Ovary (tissue), 3 donors: Measurements from ENCODE around the gene CYTH1.

ENCODE experiments used
- EP300 ChIP-seq: sonication (generic); formaldehyde crosslinking; IDR thresholded peaks from one replicate; pipeline ENCODE4 v1.6.1; 2017; ENCODE audit warnings: antibody characterized with exemption
- TF ChIP-seq, protein P1 (sequence below), 3 donors: fragments of 450-650 bp in 2 of 3; fragments of 200-600 bp in 1 of 3; IDR thresholded peaks; one replicate each; pipeline versions ENCODE4 v1.5.1 to v1.8.0; 2016 to 2022; ENCODE audit warnings: antibody characterized with exemption in 3 of 3, mild to moderate bottlenecking in 1 of 3
- donor health status: DM: no; HTN: no; CAD: no.

GRCh38 chr17:78800132-78800931 lies 18.3 kb upstream of the CYTH1 start:
- TF ChIP-seq, protein P1, sequence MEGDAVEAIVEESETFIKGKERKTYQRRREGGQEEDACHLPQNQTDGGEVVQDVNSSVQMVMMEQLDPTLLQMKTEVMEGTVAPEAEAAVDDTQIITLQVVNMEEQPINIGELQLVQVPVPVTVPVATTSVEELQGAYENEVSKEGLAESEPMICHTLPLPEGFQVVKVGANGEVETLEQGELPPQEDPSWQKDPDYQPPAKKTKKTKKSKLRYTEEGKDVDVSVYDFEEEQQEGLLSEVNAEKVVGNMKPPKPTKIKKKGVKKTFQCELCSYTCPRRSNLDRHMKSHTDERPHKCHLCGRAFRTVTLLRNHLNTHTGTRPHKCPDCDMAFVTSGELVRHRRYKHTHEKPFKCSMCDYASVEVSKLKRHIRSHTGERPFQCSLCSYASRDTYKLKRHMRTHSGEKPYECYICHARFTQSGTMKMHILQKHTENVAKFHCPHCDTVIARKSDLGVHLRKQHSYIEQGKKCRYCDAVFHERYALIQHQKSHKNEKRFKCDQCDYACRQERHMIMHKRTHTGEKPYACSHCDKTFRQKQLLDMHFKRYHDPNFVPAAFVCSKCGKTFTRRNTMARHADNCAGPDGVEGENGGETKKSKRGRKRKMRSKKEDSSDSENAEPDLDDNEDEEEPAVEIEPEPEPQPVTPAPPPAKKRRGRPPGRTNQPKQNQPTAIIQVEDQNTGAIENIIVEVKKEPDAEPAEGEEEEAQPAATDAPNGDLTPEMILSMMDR (IDR thresholded peaks at IDR 0.05) = no peak
- TF ChIP-seq EP300 = no peak
